GM12878 (cell line): ENCODE results near the gene PRKCE. TPM values are rescaled to one million over a fixed set of nuclear protein-coding genes. Genes with fewer than 3 reads are reported as not detected.

Experiments used
- CREM ChIP-seq: IDR thresholded peaks from 2 replicates; pipeline ENCODE4 v1.6.1; 2014; ENCODE audit warnings: antibody characterized with exemption, low read depth
- CUX1 ChIP-seq: IDR thresholded peaks from 2 replicates; pipeline ENCODE4 v1.6.1; 2012; ENCODE audit warnings: improper control_type of control experiment, low read depth, low read length; ENCODE audit not compliant: insufficient replicate concordance
- EED ChIP-seq: sonication (generic); IDR thresholded peaks from 2 replicates; pipeline ENCODE4 v1.6.1; 2016; ENCODE audit warnings: antibody characterized with exemption, low read depth
- GABPA ChIP-seq: IDR thresholded peaks from 2 replicates; pipeline ENCODE4 v1.6.1; 2014; ENCODE audit warnings: antibody characterized with exemption, low read depth, mild to moderate bottlenecking, inconsistent platforms
- NR2F1 ChIP-seq: fragments of 450-650 bp; conservative IDR thresholded peaks from 2 replicates; pipeline ENCODE4 v1.6.1; 2017; ENCODE audit warnings: mild to moderate bottlenecking
- POU2F2 ChIP-seq: IDR thresholded peaks from 3 replicates; pipeline ENCODE4 v1.6.1; 2011; ENCODE audit warnings: low read depth, mild to moderate bottlenecking, low read length, borderline replicate concordance
- RELA ChIP-seq: fragments of 450-650 bp; IDR thresholded peaks from 2 replicates; pipeline ENCODE4 v1.8.0; 2014; ENCODE audit warnings: borderline replicate concordance; ENCODE audit not compliant: partially characterized antibody
- RUNX3 ChIP-seq: IDR thresholded peaks from 2 replicates; pipeline ENCODE4 v1.6.1; 2012; ENCODE audit warnings: low read length, inconsistent platforms
- SUZ12 ChIP-seq: fragments of 200-600 bp; sonication (generic); IDR thresholded peaks from one replicate; pipeline ENCODE4 v1.6.1; 2018; ENCODE audit warnings: antibody characterized with exemption, mild to moderate bottlenecking; ENCODE audit not compliant: unreplicated experiment
- ZBTB11 ChIP-seq: fragments of 450-650 bp; formaldehyde crosslinking; IDR thresholded peaks from 2 replicates; pipeline ENCODE4 v1.5.0; 2022; ENCODE audit warnings: mild to moderate bottlenecking, missing genetic modification characterization
- ZBTB4 ChIP-seq: fragments of 450-650 bp; formaldehyde crosslinking; IDR thresholded peaks from 2 replicates; pipeline ENCODE4 v1.4.0; 2022; ENCODE audit warnings: mild to moderate bottlenecking, moderate library complexity
- ZNF592 ChIP-seq: fragments of 450-650 bp; IDR thresholded peaks from 2 replicates; pipeline ENCODE4 v1.6.1; 2017; ENCODE audit warnings: mild to moderate bottlenecking, moderate library complexity
- polyA plus RNA-seq, 11 experiments: library from polyadenylated mRNA; depleted of rRNA in 4 of 11; unstranded in 6 of 11; stranded (reverse) in 5 of 11; fragments of >200 nt; fragmentation: Nextera tagmentation in 4 of 11; fragmentation: Illumina TruSeq in 1 of 11; extraction: Ambion mirVana in 4 of 11; extraction: Trizol in 1 of 11; gene quantifications; 1 replicate in 1 of 11; 2 replicates in 10 of 11; pipeline versions ENCODE4 v1.2.1 to v1.2.3, GENCODE V29; 2011 to 2016; ENCODE audit warnings: inconsistent platforms in 2 of 11, missing spikeins in 2 of 11, low read depth in 1 of 11
- total RNA-seq, 4 experiments: library from RNA; depleted of rRNA in 3 of 4; stranded (reverse); fragments of >200 nt in 3 of 4; fragmentation: Illumina TruSeq in 1 of 4; extraction: Trizol in 1 of 4; gene quantifications; 2 replicates each; pipeline versions ENCODE4 v1.2.1 to v1.2.3, GENCODE V29; 2013 to 2021

PRKCE gene
- total and polyA plus RNA-seq, 10 of the 15 experiments (the other 5 are each of a cell fraction or from before 2014, with no cell fraction given), result 2.6 to 28.2 (median 11.3) TPM

GRCh38 chr2:45919160-45919650 is 267.7 kb downstream of the PRKCE start (continued):
- TF ChIP-seq ZBTB11 (CRISPR knock-in tag), result no peak
- TF ChIP-seq CUX1, result no peak
- TF ChIP-seq ZNF592, result no peak
- TF ChIP-seq RELA, result no peak
- TF ChIP-seq SUZ12, result no peak
- 0 out of 2 replicates have a peak, but pooled peaks have one; percentile 31 for TF ChIP-seq CREM
- TF ChIP-seq EED, result peak; percentile 57; the same call in 1 of the 2 replicates
- TF ChIP-seq RUNX3, result peak; percentile 83
- no peak for TF ChIP-seq GABPA
- peak; percentile 61; the same call in 1 of the 2 replicates for TF ChIP-seq NR2F1
- TF ChIP-seq POU2F2, result 0 out of 3 replicates have a peak, but pooled peaks have one; percentile 15
- TF ChIP-seq ZBTB4 (CRISPR knock-in tag), result no peak
